ENCODE results near the gene DAB2IP.

Gene DAB2IP

DNA sequence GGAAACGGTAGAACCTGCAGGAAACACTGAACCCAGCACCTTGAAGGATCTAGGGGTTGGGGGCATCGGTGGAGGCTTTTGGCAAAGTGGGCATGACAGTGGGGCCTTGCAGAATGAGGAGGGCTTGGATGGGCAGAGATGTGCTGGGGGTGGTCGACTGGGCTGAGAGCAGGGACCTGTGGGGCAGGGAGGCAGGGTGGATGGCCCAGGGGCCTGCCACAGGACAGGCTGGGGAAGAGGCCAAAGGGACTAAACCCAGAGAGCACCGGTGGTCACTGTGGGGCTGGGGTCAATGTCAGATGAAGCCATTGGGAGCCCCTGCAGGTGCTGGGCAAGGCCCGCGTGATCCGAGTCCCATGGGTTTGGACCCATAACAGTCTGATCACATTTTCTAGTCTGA is 175.3 kb downstream of the DAB2IP start:
- H3K4me3 ChIP-seq = no peak overlapping the region
- no peaks in the 10 kb centered on the region for H3K27me3 ChIP-seq
- TF ChIP-seq CTCF (IDR thresholded peaks at IDR 0.05) = no peak
- no peaks in the 10 kb centered on the region for H3K4me1 ChIP-seq
- intact Hi-C loops (cut with DNase I; ENCODE audit: low total_unique reads) = no loop called here
- H3K9me3 ChIP-seq = no peaks in the 10 kb centered on the region
- no peak for DNase-seq
- H3K27ac ChIP-seq = no peak overlapping the region
- H3K36me3 ChIP-seq = peaks cover 0 to 12% (median 7%) of the 10 kb centered on the region in 3 donors

DNA sequence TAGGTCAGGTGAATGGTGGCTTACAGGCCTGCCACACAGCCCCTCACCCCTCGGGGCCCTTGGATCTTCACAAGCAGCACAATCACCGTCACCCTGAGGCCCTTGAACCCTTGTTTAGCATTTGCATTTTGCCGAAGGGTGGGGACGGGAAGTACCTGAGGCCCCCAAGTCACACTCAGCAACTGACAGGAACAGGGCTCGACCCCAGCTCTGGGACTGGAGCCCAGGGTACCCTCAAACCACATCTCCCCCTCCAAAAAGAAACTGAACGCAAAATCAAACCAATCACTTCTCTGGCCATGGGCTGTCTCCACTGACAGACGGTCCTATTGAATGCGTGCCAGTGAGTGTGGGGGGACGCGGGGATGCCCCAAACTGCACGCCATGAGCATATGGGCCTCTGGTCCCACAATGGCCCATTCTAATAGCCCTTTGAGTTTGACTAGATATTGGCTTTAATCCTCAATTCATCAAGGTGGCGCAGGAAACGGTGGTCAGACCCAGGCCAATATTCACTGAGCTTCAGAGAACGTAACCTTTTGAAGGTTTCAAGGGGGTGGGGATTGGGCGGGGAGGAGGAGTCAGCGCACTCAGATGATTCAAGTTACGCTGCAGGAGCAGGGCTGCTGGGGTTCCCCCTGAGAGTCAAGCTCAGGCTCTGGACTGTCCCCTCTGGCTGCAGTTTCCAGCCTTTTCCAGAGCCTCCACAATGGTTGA is 176.0 kb downstream of the DAB2IP start:
- H3K4me3 ChIP-seq = no peak overlapping the region
- H3K27ac ChIP-seq = no peak overlapping the region
- TF ChIP-seq CTCF (IDR thresholded peaks at IDR 0.05) = no peak
- peaks cover 0 to 5% (median 2%) of the 10 kb centered on the region in 3 donors for H3K36me3 ChIP-seq
- H3K27me3 ChIP-seq = no peaks in the 10 kb centered on the region
- H3K9me3 ChIP-seq = no peaks in the 10 kb centered on the region
- intact Hi-C loops (cut with DNase I; ENCODE audit: low total_unique reads) = no loop called here
- DNase-seq = no peak
- H3K4me1 ChIP-seq = no peaks in the 10 kb centered on the region

- TF ChIP-seq CTCF (IDR thresholded peaks at IDR 0.05) = no peak
- DNase-seq = no peak
- H3K36me3 ChIP-seq = no peaks in the 10 kb centered on the region
- no peak overlapping the region for H3K4me3 ChIP-seq
- no peaks in the 10 kb centered on the region for H3K9me3 ChIP-seq
- intact Hi-C loops (cut with DNase I; ENCODE audit: low total_unique reads) = no loop called here
- H3K27me3 ChIP-seq = no peaks in the 10 kb centered on the region
- no peaks in the 10 kb centered on the region for H3K4me1 ChIP-seq
- H3K27ac ChIP-seq = no peak overlapping the region
Observed at GRCh38 chr9:121830441-121831140, 179.2 kb downstream of the DAB2IP start.

GRCh38 chr9:121831869-121832268 is 180.4 kb downstream of the DAB2IP start:
- H3K4me3 ChIP-seq = no peak overlapping the region
- H3K27me3 ChIP-seq = no peaks in the 10 kb centered on the region
- H3K36me3 ChIP-seq = no peaks in the 10 kb centered on the region
- intact Hi-C loops (cut with DNase I; ENCODE audit: low total_unique reads) = no loop called here
- H3K4me1 ChIP-seq = no peaks in the 10 kb centered on the region
- H3K27ac ChIP-seq = no peak overlapping the region
- no peaks in the 10 kb centered on the region for H3K9me3 ChIP-seq
- no peak for DNase-seq
- no peak for TF ChIP-seq CTCF (IDR thresholded peaks at IDR 0.05)

DNA sequence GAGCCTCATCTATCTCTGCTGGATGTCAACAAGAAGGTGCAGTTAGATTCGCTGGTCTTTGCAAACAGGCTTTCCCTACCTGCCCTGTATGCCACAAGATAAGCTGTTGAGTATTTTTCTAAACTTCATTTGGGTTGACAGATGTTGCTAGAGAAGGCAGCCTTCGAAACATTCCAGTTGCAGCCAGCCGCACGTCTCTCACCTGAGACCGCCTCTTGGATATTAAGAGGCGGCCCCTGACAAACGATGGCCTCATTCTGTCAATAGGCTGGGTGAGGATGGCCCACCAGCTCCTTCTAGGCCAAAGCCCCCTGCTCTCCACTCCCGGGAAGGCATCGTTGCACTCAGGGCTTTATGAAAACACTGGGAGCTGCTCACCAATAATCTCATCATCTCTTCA is 181.6 kb downstream of the DAB2IP start:
- no peak for DNase-seq
- Histone ChIP-seq H3K36me3 (no peaks in the 10 kb centered on the region), H3K4me1 (no peaks in the 10 kb centered on the region), H3K9me3 (no peaks in the 10 kb centered on the region), H3K4me3 (no peak overlapping the region), H3K27me3 (no peaks in the 10 kb centered on the region), H3K27ac (no peak overlapping the region)
- intact Hi-C loops (cut with DNase I; ENCODE audit: low total_unique reads) = no loop called here
- no peak for TF ChIP-seq CTCF (IDR thresholded peaks at IDR 0.05)

All from tibial artery (tissue), 4 donors.